Loucy (cell line): ENCODE data around the gene HCRTR2.

Experiments
- CTCF ChIP-seq: fragments of 200-600 bp; sonication (generic); conservative IDR thresholded peaks from 2 replicates; pipeline ENCODE4 v1.5.1; 2014; ENCODE audit warnings: mild to moderate bottlenecking, antibody characterized with exemption, low read length
- EZH2phosphoT487 ChIP-seq: fragments of 200-600 bp; IDR thresholded peaks from 2 replicates; pipeline ENCODE4 v1.6.1; 2018; ENCODE audit warnings: antibody characterized with exemption, mild to moderate bottlenecking, moderate library complexity, borderline replicate concordance

- no peak for TF ChIP-seq CTCF
- no peak for TF ChIP-seq EZH2phosphoT487
Measured at GRCh38 chr6:55199239-55199638, 24.9 kb downstream of the HCRTR2 start.
